Effector memory CD4-positive, alpha-beta T cell (primary cell): Measurements from ENCODE around the gene SPG7.

Experiments used
- DNase-seq, 3 donors: peaks; one replicate each; pipeline ENCODE4 v3.0.0-alpha.2; 2020
- H3K27ac ChIP-seq: 2 replicates; pipeline ENCODE4 v1.7.0; 2013; ENCODE audit warnings: mild to moderate bottlenecking, low read length, moderate library complexity; ENCODE audit not compliant: insufficient read depth, poor library complexity, severe bottlenecking
- H3K27me3 ChIP-seq: replicated peaks from 2 replicates; pipeline ENCODE4 v1.7.0; 2013; ENCODE audit warnings: mild to moderate bottlenecking, low read length; ENCODE audit not compliant: insufficient read depth, control insufficient read depth, poor library complexity, severe bottlenecking
- H3K36me3 ChIP-seq: 2 replicates; pipeline ENCODE4 v1.7.0; 2013; ENCODE audit warnings: mild to moderate bottlenecking, low read length, moderate library complexity; ENCODE audit not compliant: control insufficient read depth, insufficient read depth
- H3K4me1 ChIP-seq: 2 replicates; pipeline ENCODE4 v1.7.0; 2013; ENCODE audit warnings: low read length, mild to moderate bottlenecking; ENCODE audit not compliant: control insufficient read depth, insufficient read depth, poor library complexity, severe bottlenecking
- H3K4me3 ChIP-seq: 2 replicates; pipeline ENCODE4 v1.7.0; 2013; ENCODE audit warnings: low read length, low read depth, mild to moderate bottlenecking; ENCODE audit not compliant: insufficient read depth, poor library complexity, severe bottlenecking
- H3K9me3 ChIP-seq: 2 replicates; pipeline ENCODE4 v1.7.0; 2013; ENCODE audit warnings: mild to moderate bottlenecking, low read length, moderate library complexity; ENCODE audit not compliant: control insufficient read depth

Gene SPG7

DNA sequence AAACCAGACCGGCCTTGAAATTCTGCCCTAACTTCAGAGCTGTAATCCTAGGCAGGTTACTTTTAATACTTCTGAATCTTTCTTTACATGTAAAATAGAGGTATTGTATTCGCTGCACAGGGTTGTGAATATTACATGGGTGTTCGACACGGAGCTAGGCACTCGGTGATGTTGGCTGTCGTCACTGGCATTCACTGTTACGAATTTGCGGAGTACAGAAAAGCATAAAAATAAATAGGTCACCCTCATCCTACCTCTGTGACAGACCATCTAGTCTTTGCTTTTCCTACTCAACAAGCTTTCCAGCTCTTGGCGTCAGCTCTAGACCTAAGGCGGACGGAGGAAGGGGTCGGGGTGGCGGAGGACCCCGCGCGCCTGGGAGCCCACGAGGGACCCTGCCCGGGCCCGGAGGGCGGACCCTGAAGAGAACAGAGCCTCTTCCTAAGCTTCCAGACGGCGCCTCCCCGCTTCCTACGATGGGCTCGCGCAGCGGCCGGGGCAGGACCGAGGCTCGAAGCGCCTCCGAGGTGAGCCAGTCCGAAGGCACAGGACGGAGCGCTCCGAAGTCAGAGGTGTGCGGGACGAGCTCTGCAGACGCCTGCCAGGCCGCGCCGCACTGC is 879 bp upstream of the SPG7 start:
- peaks cover 19% of the 10 kb centered on the region for H3K36me3 ChIP-seq
- no peaks in the 10 kb centered on the region for H3K27me3 ChIP-seq
- peak overlapping the region; percentile 89 for H3K27ac ChIP-seq
- H3K4me3 ChIP-seq = peak overlapping the region; percentile 80
- DNase-seq = no peak
- H3K9me3 ChIP-seq = no peaks in the 10 kb centered on the region
- H3K4me1 ChIP-seq = peaks cover 32% of the 10 kb centered on the region

DNA sequence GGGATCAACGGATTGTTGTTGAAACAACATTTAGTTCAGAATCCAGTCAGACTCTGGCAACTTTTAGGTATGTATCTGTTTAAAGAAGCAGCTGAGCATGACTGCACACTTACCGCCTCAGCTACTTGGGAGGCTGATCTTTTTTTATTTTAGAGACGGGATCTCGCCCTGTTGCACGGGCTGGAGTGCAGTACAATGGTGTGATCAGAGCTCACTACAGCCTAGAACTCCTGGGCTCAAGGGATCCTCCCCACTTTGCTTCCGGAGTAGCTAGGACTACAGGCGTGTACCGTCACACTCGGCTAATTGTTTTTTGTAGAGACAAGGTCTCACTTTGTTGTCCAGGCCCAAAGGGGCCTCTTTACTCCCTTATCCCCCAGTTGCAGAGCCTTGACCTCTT is 2.3 kb downstream of the SPG7 start:
- Histone ChIP-seq H3K9me3 (no peaks in the 10 kb centered on the region), H3K4me1 (peaks cover 24% of the 10 kb centered on the region), H3K27ac (no peak overlapping the region), H3K36me3 (peaks cover 32% of the 10 kb centered on the region), H3K27me3 (no peaks in the 10 kb centered on the region), H3K4me3 (no peak overlapping the region)
- DNase-seq = no peak

- peaks cover 16% of the 10 kb centered on the region for H3K4me1 ChIP-seq
- no peak overlapping the region for H3K4me3 ChIP-seq
- DNase-seq = no peak
- H3K9me3 ChIP-seq = no peaks in the 10 kb centered on the region
- H3K27ac ChIP-seq = no peak overlapping the region
- H3K36me3 ChIP-seq = peaks cover 38% of the 10 kb centered on the region
- H3K27me3 ChIP-seq = no peaks in the 10 kb centered on the region
Observed at GRCh38 chr16:89511374-89511773, 3.2 kb downstream of the SPG7 start.

GRCh38 chr16:89512453-89512852 is 4.2 kb downstream of the SPG7 start:
- no peak for DNase-seq

GRCh38 chr16:89517128-89517527 is 8.9 kb downstream of the SPG7 start:
- no peaks in the 10 kb centered on the region for H3K9me3 ChIP-seq
- no peak overlapping the region for H3K27ac ChIP-seq
- peaks cover 65% of the 10 kb centered on the region for H3K36me3 ChIP-seq
- no peak overlapping the region for H3K4me3 ChIP-seq
- no peak for DNase-seq
- H3K4me1 ChIP-seq = no peaks in the 10 kb centered on the region
- no peaks in the 10 kb centered on the region for H3K27me3 ChIP-seq

More at GRCh38 chr16:89512453-89512852, 4.2 kb downstream of the SPG7 start:
- peaks cover 48% of the 10 kb centered on the region for H3K36me3 ChIP-seq
- no peak overlapping the region for H3K4me3 ChIP-seq
- no peaks in the 10 kb centered on the region for H3K9me3 ChIP-seq
- H3K27ac ChIP-seq = no peak overlapping the region
- no peaks in the 10 kb centered on the region for H3K27me3 ChIP-seq
- peaks cover 8% of the 10 kb centered on the region for H3K4me1 ChIP-seq

DNA sequence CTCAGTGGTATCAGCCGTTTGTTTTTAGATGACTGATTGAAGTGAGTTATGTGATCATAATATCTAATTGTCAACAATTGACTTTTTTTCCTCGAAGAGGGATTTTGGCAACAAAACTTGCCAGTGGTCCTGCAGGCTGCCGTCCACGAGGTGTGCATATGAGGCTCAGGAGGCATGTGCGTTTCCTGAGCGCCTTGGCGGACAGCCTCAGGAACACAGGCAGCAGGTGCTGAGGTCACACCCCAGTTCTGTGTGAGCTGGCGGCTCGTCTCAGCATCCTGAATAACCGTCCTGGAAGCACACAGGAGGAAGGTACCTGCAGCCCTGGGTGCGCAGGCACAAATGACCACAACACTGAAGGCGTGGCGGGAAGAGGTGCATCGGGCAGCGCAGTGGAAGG is 11.7 kb downstream of the SPG7 start:
- Histone ChIP-seq H3K36me3 (peaks cover 74% of the 10 kb centered on the region), H3K9me3 (no peaks in the 10 kb centered on the region), H3K27ac (no peak overlapping the region), H3K4me3 (no peak overlapping the region), H3K27me3 (no peaks in the 10 kb centered on the region), H3K4me1 (no peaks in the 10 kb centered on the region)
- DNase-seq = no peak

- Histone ChIP-seq H3K4me1 (no peaks in the 10 kb centered on the region), H3K36me3 (peaks cover 82% of the 10 kb centered on the region), H3K27me3 (no peaks in the 10 kb centered on the region), H3K4me3 (no peak overlapping the region), H3K9me3 (no peaks in the 10 kb centered on the region), H3K27ac (no peak overlapping the region)
- no peak for DNase-seq
Observed at GRCh38 chr16:89522287-89522686, 14.1 kb downstream of the SPG7 start.

GRCh38 chr16:89523680-89524344 is 15.6 kb downstream of the SPG7 start:
- DNase-seq = no peak
- Histone ChIP-seq H3K9me3 (no peaks in the 10 kb centered on the region), H3K4me3 (no peak overlapping the region), H3K27me3 (no peaks in the 10 kb centered on the region), H3K27ac (no peak overlapping the region), H3K4me1 (no peaks in the 10 kb centered on the region), H3K36me3 (peaks cover 74% of the 10 kb centered on the region)

DNA sequence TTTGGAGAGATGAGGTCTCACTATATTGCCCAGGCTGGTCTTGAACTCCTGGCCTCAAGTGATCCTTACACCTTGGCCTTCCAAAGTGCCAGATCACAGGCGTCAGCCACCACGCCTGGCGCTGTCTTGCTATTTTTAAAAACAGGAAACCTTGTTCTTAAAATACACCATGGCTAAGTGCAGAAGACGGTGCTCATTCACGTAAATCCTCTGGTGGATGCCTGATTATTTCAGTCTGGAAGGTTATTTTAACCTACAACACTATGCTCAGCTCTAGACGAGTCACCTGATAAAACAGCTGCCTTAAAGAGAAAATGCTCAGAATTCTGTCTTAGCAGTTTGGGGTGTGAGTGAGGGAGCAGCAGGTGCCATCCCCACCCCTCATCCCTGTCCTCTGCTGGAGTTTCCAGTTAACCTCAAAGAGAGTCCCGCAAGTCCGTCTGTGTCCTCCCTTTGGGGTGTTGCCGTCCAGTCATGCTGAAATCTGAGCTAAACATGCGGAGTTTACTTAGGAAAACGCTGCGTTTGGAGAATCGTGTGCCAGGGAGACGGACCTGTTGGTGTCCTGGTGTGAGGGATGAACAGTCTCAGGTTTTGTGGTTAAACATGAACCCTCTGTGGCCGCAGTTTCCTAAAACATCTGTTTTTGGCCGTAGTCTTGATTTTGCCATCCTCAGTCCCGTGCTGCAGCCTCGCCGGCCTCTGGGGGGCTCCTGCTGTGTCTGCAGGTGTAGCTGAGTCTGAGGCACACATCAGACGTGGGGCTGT is 17.1 kb downstream of the SPG7 start:
- DNase-seq = no peak
- no peak overlapping the region for H3K4me3 ChIP-seq
- H3K9me3 ChIP-seq = no peaks in the 10 kb centered on the region
- H3K27ac ChIP-seq = no peak overlapping the region
- H3K27me3 ChIP-seq = no peaks in the 10 kb centered on the region
- H3K4me1 ChIP-seq = no peaks in the 10 kb centered on the region
- H3K36me3 ChIP-seq = peaks cover 71% of the 10 kb centered on the region

- Histone ChIP-seq H3K27ac (no peak overlapping the region), H3K36me3 (peaks cover 57% of the 10 kb centered on the region), H3K4me3 (no peak overlapping the region), H3K9me3 (no peaks in the 10 kb centered on the region), H3K4me1 (peaks cover 5% of the 10 kb centered on the region), H3K27me3 (no peaks in the 10 kb centered on the region)
- DNase-seq = no peak
Observed at GRCh38 chr16:89529097-89529496, 20.9 kb downstream of the SPG7 start.
